ENCODE results near the gene SKI.
A peak's percentile ranks its signal among the peaks of the same experiment; 100 is the strongest.

Gene SKI

DNA sequence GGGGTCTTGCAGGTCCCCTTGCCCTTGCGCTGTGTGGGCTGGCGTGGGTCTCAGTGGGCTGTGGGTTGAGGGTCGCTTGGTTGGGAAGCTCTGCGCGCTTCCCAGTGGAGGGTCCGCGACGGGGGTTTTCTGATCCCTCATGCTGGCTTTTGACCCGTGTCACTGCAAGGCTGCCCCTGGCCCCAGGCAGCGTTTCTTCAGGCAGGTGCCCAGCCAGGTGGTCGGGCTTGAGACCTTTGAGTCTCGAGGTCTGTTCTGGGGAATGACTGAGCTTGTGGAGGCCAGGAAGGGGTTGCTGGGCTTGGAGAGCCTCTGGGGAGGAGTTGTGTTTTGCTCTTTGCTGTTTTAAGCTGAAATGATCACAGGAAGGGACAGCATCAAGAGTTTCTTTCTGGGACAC lies 5.3 kb downstream of the SKI start:
- H3K36me3 Mint-ChIP-seq (ENCODE audit: low read depth): no peaks in the 10 kb centered on the region
- peaks cover 74% of the 10 kb centered on the region for H3K4me1 Mint-ChIP-seq
- peaks cover 3% of the 10 kb centered on the region for H3K27me3 Mint-ChIP-seq (ENCODE audit: low read depth, poor library complexity)
- H3K4me3 Mint-ChIP-seq: peak overlapping the region; percentile 65
- H3K27ac Mint-ChIP-seq: peak overlapping the region; percentile 68
- no peaks in the 10 kb centered on the region for H3K9me3 Mint-ChIP-seq
- DNase-seq: no peak
- TF ChIP-seq, protein P1, sequence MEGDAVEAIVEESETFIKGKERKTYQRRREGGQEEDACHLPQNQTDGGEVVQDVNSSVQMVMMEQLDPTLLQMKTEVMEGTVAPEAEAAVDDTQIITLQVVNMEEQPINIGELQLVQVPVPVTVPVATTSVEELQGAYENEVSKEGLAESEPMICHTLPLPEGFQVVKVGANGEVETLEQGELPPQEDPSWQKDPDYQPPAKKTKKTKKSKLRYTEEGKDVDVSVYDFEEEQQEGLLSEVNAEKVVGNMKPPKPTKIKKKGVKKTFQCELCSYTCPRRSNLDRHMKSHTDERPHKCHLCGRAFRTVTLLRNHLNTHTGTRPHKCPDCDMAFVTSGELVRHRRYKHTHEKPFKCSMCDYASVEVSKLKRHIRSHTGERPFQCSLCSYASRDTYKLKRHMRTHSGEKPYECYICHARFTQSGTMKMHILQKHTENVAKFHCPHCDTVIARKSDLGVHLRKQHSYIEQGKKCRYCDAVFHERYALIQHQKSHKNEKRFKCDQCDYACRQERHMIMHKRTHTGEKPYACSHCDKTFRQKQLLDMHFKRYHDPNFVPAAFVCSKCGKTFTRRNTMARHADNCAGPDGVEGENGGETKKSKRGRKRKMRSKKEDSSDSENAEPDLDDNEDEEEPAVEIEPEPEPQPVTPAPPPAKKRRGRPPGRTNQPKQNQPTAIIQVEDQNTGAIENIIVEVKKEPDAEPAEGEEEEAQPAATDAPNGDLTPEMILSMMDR (IDR thresholded peaks at IDR 0.05): no peak

DNA sequence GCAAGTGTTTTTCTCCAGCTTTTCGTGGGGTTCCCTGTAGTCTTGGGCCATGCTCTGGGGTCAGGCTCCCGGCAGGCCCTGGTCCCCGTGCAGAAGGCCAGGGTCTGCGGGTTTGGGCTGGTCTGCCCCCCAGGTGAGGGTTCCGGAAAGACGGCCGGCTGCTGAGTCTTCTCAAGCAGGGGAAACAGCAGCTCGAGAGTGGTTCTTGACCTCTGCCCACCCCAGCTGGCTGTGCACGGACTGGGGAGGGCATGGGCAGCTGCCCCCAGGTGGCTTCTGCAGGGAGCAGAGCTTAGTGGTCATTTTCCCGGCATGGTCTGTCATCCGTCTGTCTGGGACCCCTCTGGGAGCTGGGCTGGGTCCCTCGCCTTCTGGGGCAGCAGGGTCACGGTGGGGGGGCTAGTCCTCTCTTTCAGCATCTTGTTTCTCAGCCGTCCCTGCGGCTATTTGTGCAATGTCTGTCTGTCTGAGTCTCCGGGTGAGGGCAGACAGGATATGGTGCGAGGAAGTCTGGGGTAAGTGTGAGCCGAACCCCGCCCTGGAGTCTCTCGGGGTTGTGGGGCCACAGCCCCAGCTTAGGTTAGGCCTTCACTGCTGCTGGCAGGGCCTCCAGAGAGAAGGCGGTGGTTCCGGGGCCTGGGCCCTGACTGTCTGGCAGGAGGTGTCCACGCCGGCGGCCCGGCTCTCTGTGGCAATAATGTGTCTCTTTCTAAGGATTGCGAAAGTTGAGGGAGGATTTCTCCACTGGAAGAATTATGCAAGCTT lies 6.1 kb downstream of the SKI start:
- H3K9me3 Mint-ChIP-seq: no peaks in the 10 kb centered on the region
- H3K36me3 Mint-ChIP-seq (ENCODE audit: low read depth): no peaks in the 10 kb centered on the region
- peak overlapping the region; percentile 48 for H3K27ac Mint-ChIP-seq
- H3K27me3 Mint-ChIP-seq (ENCODE audit: low read depth, poor library complexity): peaks cover 3% of the 10 kb centered on the region
- H3K4me3 Mint-ChIP-seq: peak overlapping the region; percentile 65
- H3K4me1 Mint-ChIP-seq: peaks cover 78% of the 10 kb centered on the region
- DNase-seq: no peak
- TF ChIP-seq, protein P1 (IDR thresholded peaks at IDR 0.05): no peak

DNA sequence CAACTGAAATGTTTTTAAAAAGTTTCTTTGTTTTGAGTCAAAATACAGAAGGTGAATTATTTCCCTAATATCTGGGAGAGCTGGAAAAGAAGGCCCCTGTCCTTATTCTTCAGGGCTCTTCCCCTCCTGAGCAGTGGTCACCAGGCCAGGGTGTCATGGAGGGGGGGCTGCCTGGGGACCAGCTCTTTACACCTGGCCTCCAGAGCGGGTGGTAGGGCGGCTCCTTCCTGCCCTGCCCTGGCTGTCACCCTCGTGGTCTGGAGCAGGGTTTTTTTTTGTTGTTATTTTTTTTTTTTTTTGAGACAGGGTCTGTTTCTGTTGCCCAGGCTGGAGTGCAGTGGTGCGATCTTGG lies 6.6 kb downstream of the SKI start:
- H3K4me1 Mint-ChIP-seq: peaks cover 79% of the 10 kb centered on the region

DNA sequence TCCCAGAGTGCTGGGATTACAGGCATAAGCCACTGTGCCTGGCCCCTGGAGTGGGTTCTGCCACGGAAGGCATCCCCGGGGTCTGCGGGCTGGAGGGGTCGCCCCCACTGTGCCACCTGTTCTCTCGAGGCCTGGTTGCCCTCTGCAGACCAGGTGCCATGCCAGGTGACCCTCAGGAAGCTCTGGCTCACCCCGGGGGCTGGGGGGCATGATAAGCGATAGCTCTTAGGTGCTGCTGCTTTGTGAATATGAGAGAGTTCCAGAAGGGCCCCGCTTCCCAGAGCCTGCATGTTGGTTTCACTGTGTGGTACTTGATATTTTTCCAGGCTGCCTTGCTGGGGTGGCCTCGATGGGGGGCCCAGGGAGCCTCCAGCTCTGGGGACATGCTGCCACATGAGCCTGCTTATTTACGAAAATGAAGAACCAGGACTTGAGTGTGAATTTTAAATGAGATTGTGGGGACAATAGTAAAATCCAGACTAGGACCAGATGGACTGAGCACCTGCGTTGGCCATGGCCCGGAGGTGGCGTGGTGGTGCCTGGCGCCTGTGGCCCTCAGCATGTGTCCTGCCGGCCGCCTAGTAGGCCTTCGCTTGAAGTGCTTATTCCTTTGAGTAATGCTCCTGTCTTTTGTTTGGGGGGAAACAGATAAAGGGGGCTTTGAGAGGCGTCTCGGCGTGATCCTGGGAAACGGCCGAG lies 7.3 kb downstream of the SKI start:
- peaks cover 2% of the 10 kb centered on the region for H3K36me3 Mint-ChIP-seq (ENCODE audit: low read depth)
- TF ChIP-seq, protein P1 (IDR thresholded peaks at IDR 0.05): no peak
- no peak overlapping the region for H3K4me3 Mint-ChIP-seq
- no peak for DNase-seq
- H3K27me3 Mint-ChIP-seq (ENCODE audit: low read depth, poor library complexity): peaks cover 3% of the 10 kb centered on the region
- H3K4me1 Mint-ChIP-seq: peaks cover 85% of the 10 kb centered on the region
- peak overlapping the region; percentile 76 for H3K27ac Mint-ChIP-seq
- H3K9me3 Mint-ChIP-seq: no peaks in the 10 kb centered on the region

More for the DNA sequence above, 6.6 kb downstream of the SKI start:
- DNase-seq: no peak
- H3K4me3 Mint-ChIP-seq: peak overlapping the region; percentile 34
- H3K9me3 Mint-ChIP-seq: no peaks in the 10 kb centered on the region
- H3K27ac Mint-ChIP-seq: peak overlapping the region; percentile 48
- TF ChIP-seq, protein P1 (IDR thresholded peaks at IDR 0.05): no peak
- H3K27me3 Mint-ChIP-seq (ENCODE audit: low read depth, poor library complexity): peaks cover 3% of the 10 kb centered on the region
- no peaks in the 10 kb centered on the region for H3K36me3 Mint-ChIP-seq (ENCODE audit: low read depth)

DNA sequence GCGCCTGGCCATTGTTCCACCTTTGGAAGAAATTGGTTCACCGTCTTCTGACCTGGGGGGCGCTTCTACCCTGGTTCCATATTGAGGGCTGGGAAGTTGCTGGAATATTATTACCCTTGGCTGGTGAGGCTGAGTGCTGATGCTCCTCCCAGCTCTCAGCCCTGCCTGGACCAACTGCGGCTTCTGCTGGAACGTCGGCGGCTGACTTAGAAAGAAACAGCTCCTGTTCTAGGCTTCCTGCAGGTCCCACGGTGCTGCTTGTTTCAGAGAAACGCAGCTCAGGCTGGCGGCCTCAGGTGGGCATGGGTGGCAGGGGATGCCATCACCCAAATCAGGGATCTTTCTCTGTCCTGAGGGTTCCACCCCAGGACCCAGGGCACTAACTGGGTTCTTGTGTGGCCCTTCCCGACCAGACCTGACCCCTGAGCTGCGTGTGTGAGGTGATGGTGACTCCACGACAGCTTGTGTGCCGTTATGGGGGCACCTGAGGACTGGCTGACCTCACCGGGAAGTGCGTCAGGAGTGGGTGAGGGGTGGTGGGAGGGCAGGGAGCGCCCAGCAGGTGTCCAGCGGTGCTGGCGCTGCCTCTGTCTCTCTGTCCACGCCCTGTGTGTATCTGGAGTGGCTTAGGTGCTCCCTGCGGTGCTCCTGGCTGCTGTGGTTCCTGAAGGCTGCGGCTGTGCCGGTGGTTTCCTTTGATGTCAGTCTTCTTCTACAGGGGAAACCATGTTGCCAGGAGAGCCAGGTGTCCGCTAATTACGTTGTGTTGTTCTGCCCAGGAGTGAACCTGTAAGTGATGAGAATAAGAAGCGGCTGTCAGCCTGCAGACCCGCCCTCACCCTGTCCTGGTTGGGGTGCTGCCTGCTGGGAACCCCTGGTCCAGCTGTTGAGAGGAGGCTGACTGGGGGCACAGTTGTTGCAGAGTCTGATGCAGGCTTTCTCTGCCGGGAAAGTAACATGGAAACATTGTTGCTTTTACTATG lies 8.9 kb downstream of the SKI start:
- DNase-seq: no peak
- no peak overlapping the region for H3K4me3 Mint-ChIP-seq
- H3K4me1 Mint-ChIP-seq: peaks cover 83% of the 10 kb centered on the region
- H3K36me3 Mint-ChIP-seq (ENCODE audit: low read depth): peaks cover 14% of the 10 kb centered on the region
- TF ChIP-seq, protein P1 (IDR thresholded peaks at IDR 0.05): no peak
- H3K27me3 Mint-ChIP-seq (ENCODE audit: low read depth, poor library complexity): no peaks in the 10 kb centered on the region
- H3K9me3 Mint-ChIP-seq: no peaks in the 10 kb centered on the region
- peak overlapping the region; percentile 92 for H3K27ac Mint-ChIP-seq

All from nephron progenitor cell (in vitro differentiated cells).